WTC11 (cell line): ENCODE measurements around the gene PNPLA8. TPM values are rescaled to one million over a fixed set of nuclear protein-coding genes. Genes with fewer than 3 reads are reported as not detected.
"Not testable (repeated sequence)": the region's sequence is repeated elsewhere in the genome, so short reads cannot be mapped to it uniquely, and the experiment has no call there.

Source experiments
- ATAC-seq: fragments of 200-7000 bp; cut with Tn5 transposase; 2 replicates; pipeline ENCODE4 v1.10.0; 2021; ENCODE audit warnings: mild to moderate bottlenecking, moderate library complexity
- CTCF ChIA-PET: fragments of 300-600 bp; sonication (Branson Sonifier 250); formaldehyde crosslinking; loops from one replicate; lab custom pipeline; 2021; ENCODE audit warnings: antibody characterized with exemption; lab: Charles Lee
- POLR2A ChIA-PET: fragments of 350-600 bp; sonication (Branson Sonifier 250); formaldehyde crosslinking; loops from one replicate; lab custom pipeline; 2021; ENCODE audit warnings: antibody characterized with exemption; lab: Charles Lee
- DNase-seq: peaks from one replicate; pipeline ENCODE4 v3.0.0; 2021; ENCODE audit warnings: low spot score
- H3K27ac Mint-ChIP-seq: 2 replicates; pipeline ENCODE4 v1.8.0; 2021; ENCODE audit warnings: mixed read lengths
- H3K27me3 Mint-ChIP-seq: 2 replicates; pipeline ENCODE4 v1.8.0; 2021; ENCODE audit warnings: low read depth, mild to moderate bottlenecking, moderate library complexity, mixed read lengths
- H3K36me3 Mint-ChIP-seq: 2 replicates; pipeline ENCODE4 v1.8.0; 2021; ENCODE audit warnings: mixed read lengths
- H3K4me1 Mint-ChIP-seq: 2 replicates; pipeline ENCODE4 v1.8.0; 2022; ENCODE audit warnings: mixed read lengths
- H3K4me3 Mint-ChIP-seq: 2 replicates; pipeline ENCODE4 v1.8.0; 2021; ENCODE audit warnings: mild to moderate bottlenecking, moderate library complexity, mixed read lengths
- H3K9me3 Mint-ChIP-seq: 2 replicates; pipeline ENCODE4 v1.8.0; 2021; ENCODE audit warnings: mixed read lengths
- AR ChIP-seq: fragments of 250-450 bp; sonication (Bioruptor Pico); IDR thresholded peaks from 2 replicates; pipeline ENCODE4 v1.9.0; 2021; ENCODE audit warnings: mild to moderate bottlenecking
- ARID4B ChIP-seq: sonication (generic); formaldehyde crosslinking; IDR thresholded peaks from 2 replicates; pipeline ENCODE4 v1.8.0; 2023; ENCODE audit warnings: missing genetic modification reagents, mild to moderate bottlenecking, borderline replicate concordance
- ATF1 ChIP-seq: sonication (generic); formaldehyde crosslinking; IDR thresholded peaks from 2 replicates; pipeline ENCODE4 v1.8.1; 2023; ENCODE audit warnings: mild to moderate bottlenecking, moderate library complexity, missing genetic modification reagents
- CREB1 ChIP-seq: sonication (generic); formaldehyde crosslinking; IDR thresholded peaks from 2 replicates; pipeline ENCODE4 v1.8.0; 2023; ENCODE audit warnings: mild to moderate bottlenecking, missing genetic modification reagents
- GABPB1 ChIP-seq: sonication (generic); formaldehyde crosslinking; IDR thresholded peaks from 2 replicates; pipeline ENCODE4 v1.8.1; 2023; ENCODE audit warnings: mild to moderate bottlenecking, missing genetic modification reagents
- IRF2 ChIP-seq: sonication (generic); formaldehyde crosslinking; IDR thresholded peaks from 2 replicates; pipeline ENCODE4 v1.8.0; 2022; ENCODE audit warnings: low read depth, missing genetic modification reagents, borderline replicate concordance
- MXD4 ChIP-seq: fragments of 250-450 bp; sonication (Bioruptor Pico); IDR thresholded peaks from 2 replicates; pipeline ENCODE4 v1.8.0; 2021; ENCODE audit warnings: mild to moderate bottlenecking, moderate library complexity, borderline replicate concordance
- NFE2L1 ChIP-seq: sonication (generic); formaldehyde crosslinking; IDR thresholded peaks from 2 replicates; pipeline ENCODE4 v1.8.1; 2023; ENCODE audit warnings: missing genetic modification reagents
- NR1H2 ChIP-seq: sonication (generic); formaldehyde crosslinking; IDR thresholded peaks from 2 replicates; pipeline ENCODE4 v1.9.0; 2021; ENCODE audit warnings: mild to moderate bottlenecking, moderate library complexity, missing genetic modification reagents
- OVOL2 ChIP-seq: fragments of 250-450 bp; sonication (Bioruptor Pico); IDR thresholded peaks from 2 replicates; pipeline ENCODE4 v1.9.0; 2021; ENCODE audit warnings: mild to moderate bottlenecking, borderline replicate concordance
- RORB ChIP-seq: fragments of 250-450 bp; sonication (Bioruptor Pico); IDR thresholded peaks from 2 replicates; pipeline ENCODE4 v1.9.0; 2021; ENCODE audit warnings: mild to moderate bottlenecking
- SP1 ChIP-seq: sonication (generic); formaldehyde crosslinking; conservative IDR thresholded peaks from 2 replicates; pipeline ENCODE4 v1.8.1; 2022; ENCODE audit warnings: missing genetic modification reagents
- ZBTB43 ChIP-seq: sonication (generic); formaldehyde crosslinking; IDR thresholded peaks from 2 replicates; pipeline ENCODE4 v1.8.1; 2023; ENCODE audit warnings: mild to moderate bottlenecking, missing genetic modification reagents
- ZNF263 ChIP-seq: sonication (generic); formaldehyde crosslinking; IDR thresholded peaks from 2 replicates; pipeline ENCODE4 v1.8.1; 2022; ENCODE audit warnings: low read depth, mild to moderate bottlenecking, moderate library complexity, missing genetic modification reagents
- ZNF281 ChIP-seq: sonication (generic); formaldehyde crosslinking; IDR thresholded peaks from 2 replicates; pipeline ENCODE4 v1.8.0; 2023; ENCODE audit warnings: mild to moderate bottlenecking, missing genetic modification reagents
- ZNF396 ChIP-seq: fragments of 250-450 bp; sonication (Bioruptor Pico); IDR thresholded peaks from 2 replicates; pipeline ENCODE4 v1.8.0; 2021; ENCODE audit warnings: mild to moderate bottlenecking, moderate library complexity, borderline replicate concordance
- ZNF425 ChIP-seq: fragments of 250-450 bp; sonication (Bioruptor Pico); conservative IDR thresholded peaks from 2 replicates; pipeline ENCODE4 v1.9.0; 2021; ENCODE audit warnings: mild to moderate bottlenecking
- total RNA-seq: library from RNA; stranded (reverse); gene quantifications from 3 replicates; pipeline ENCODE4 v1.2.3, GENCODE V29; 2021
- TF ChIP-seq, protein P1 (sequence below): fragments of 250-450 bp; sonication (Bioruptor Pico); IDR thresholded peaks from 2 replicates; pipeline ENCODE4 v1.9.0; 2021; ENCODE audit warnings: mild to moderate bottlenecking

The PNPLA8 gene
- total RNA-seq, 1 experiment from 2014 or later = 12.4 TPM

DNA sequence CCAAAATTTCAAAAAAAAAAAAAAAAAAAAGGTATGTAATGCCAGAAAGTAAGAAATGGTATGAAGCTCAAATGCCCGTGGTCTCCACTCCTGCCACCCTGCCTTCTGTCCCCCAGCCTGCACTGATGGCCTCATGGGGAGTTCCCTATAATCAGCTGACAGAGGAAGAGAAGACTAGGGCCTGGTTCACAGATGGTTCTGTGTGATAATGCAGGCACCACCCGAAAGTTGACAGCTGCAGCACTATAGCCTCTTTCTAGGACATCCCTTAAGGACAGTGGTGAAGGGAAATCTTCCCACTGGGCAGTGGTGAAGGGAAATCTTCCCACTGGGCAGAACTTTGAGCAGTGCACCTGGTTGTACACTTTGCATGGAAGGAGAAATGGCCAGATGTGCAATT lies 12.3 kb upstream of the PNPLA8 start:
- ChIA-PET CTCF (interaction anchor here (0.6 kb wide), 1 partner anchor 1744 kb away, joined by 4 read pairs; no protein-coding TSS in a partner anchor), POLR2A (interaction anchor here (0.6 kb wide), 1 partner anchor 67 kb away, joined by 3 read pairs; no protein-coding TSS in a partner anchor)
- not testable (repeated sequence) for H3K27ac Mint-ChIP-seq, H3K4me3 Mint-ChIP-seq, H3K36me3 Mint-ChIP-seq, ATAC-seq, H3K27me3 Mint-ChIP-seq, DNase-seq
- peaks cover 11% of the 10 kb centered on the region for H3K9me3 Mint-ChIP-seq
- peaks cover 16% of the 10 kb centered on the region for H3K4me1 Mint-ChIP-seq

- no peaks in the 10 kb centered on the region; the same call in 1 of the 2 replicates for H3K27me3 Mint-ChIP-seq
- ChIA-PET CTCF (no interaction called here), POLR2A (no interaction called here)
- no peak overlapping the region for H3K27ac Mint-ChIP-seq
- peaks cover 13% of the 10 kb centered on the region for H3K4me1 Mint-ChIP-seq
- TF ChIP-seq ATF1 (CRISPR knock-in tag) = no peak
- TF ChIP-seq NFE2L1 (CRISPR knock-in tag) = no peak
- no peak for TF ChIP-seq CREB1 (CRISPR knock-in tag)
- no peak for TF ChIP-seq ZNF263 (CRISPR knock-in tag)
- no peak for TF ChIP-seq MXD4 (CRISPR knock-in tag)
- no peak for TF ChIP-seq OVOL2 (CRISPR knock-in tag)
- TF ChIP-seq ZBTB43 (CRISPR knock-in tag) = no peak
- TF ChIP-seq ZNF425 = no peak
- no peak for TF ChIP-seq NR1H2
- TF ChIP-seq IRF2 (CRISPR knock-in tag) = no peak
- TF ChIP-seq RORB (CRISPR knock-in tag) = no peak
- TF ChIP-seq ZNF281 = no peak
- no peak for TF ChIP-seq GABPB1 (CRISPR knock-in tag)
- TF ChIP-seq, all 79 proteins: peak for 0
- DNase-seq = no peak
- Mint-ChIP-seq H3K4me3 (no peak overlapping the region), H3K36me3 (peaks cover 6% of the 10 kb centered on the region; the same call in 1 of the 2 replicates), H3K9me3 (peaks cover 11% of the 10 kb centered on the region)
- ATAC-seq = no peak
Measured at GRCh38 chr7:108537229-108537628, 11.3 kb upstream of the PNPLA8 start.

DNA sequence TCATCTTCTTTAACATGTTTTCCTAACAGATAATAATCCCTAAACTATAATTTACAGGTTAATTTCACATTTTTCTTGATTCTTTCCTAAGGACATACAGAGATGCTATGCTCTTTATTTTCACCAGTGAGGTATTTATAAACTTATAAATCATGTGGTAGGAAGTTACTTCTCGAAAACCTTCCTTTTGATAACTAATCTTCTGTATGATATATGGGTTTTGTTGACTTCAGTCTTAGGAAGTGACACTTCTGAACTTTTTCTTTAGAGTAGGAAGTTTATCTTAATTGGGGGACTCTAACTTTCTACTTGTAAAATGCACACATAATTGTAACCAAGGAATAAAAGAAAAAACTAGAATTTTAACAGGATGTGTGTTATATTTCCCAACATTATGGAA lies 9.8 kb upstream of the PNPLA8 start:
- Mint-ChIP-seq H3K4me1 (no peaks in the 10 kb centered on the region), H3K4me3 (no peak overlapping the region)
- CTCF ChIA-PET = no interaction called here
- TF ChIP-seq, protein P1, sequence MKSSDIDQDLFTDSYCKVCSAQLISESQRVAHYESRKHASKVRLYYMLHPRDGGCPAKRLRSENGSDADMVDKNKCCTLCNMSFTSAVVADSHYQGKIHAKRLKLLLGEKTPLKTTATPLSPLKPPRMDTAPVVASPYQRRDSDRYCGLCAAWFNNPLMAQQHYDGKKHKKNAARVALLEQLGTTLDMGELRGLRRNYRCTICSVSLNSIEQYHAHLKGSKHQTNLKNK (CRISPR knock-in tag) = no peak
- TF ChIP-seq AR (CRISPR knock-in tag) = no peak
- TF ChIP-seq ZNF396 (CRISPR knock-in tag) = no peak
- TF ChIP-seq ARID4B = no peak
- TF ChIP-seq SP1 (CRISPR knock-in tag) = no peak

More for the DNA sequence above, 9.8 kb upstream of the PNPLA8 start:
- no peak for ATAC-seq
- Mint-ChIP-seq H3K36me3 (peaks cover 6% of the 10 kb centered on the region; the same call in 1 of the 2 replicates), H3K27ac (no peak overlapping the region), H3K27me3 (no peaks in the 10 kb centered on the region; the same call in 1 of the 2 replicates), H3K9me3 (peaks cover 11% of the 10 kb centered on the region)
- POLR2A ChIA-PET = no interaction called here
- no peak for DNase-seq
